Endodermal cell (in vitro differentiated cells): Measurements from ENCODE around the gene MYH14. TPM values are rescaled to one million over a fixed set of nuclear protein-coding genes. Genes with fewer than 3 reads are reported as not detected.

Experiments used
- DNase-seq: peaks from one replicate; pipeline ENCODE4 v3.0.0-alpha.2; 2017
- H3K27ac ChIP-seq: 2 replicates; pipeline ENCODE4 v1.5.1; 2013; ENCODE audit warnings: mild to moderate bottlenecking, low read depth, low read length, moderate library complexity
- H3K27me3 ChIP-seq: 2 replicates; pipeline ENCODE4 v1.6.1; 2013; ENCODE audit warnings: mild to moderate bottlenecking, low read length, moderate library complexity; ENCODE audit not compliant: insufficient read depth, control insufficient read depth, poor library complexity, severe bottlenecking
- H3K36me3 ChIP-seq: 2 replicates; pipeline ENCODE4 v1.7.0; 2013; ENCODE audit warnings: mild to moderate bottlenecking, low read length, moderate library complexity; ENCODE audit not compliant: control insufficient read depth, insufficient read depth
- H3K4me1 ChIP-seq: one replicate; pipeline ENCODE4 v1.7.0; 2013; ENCODE audit warnings: low read length; ENCODE audit not compliant: control insufficient read depth, insufficient read depth
- H3K4me3 ChIP-seq: 2 replicates; pipeline ENCODE4 v1.5.1; 2013; ENCODE audit warnings: mild to moderate bottlenecking, low read length, moderate library complexity
- H3K9ac ChIP-seq: 2 replicates; pipeline ENCODE4 v1.6.1; 2013; ENCODE audit warnings: mild to moderate bottlenecking, low read length, moderate library complexity; ENCODE audit not compliant: poor library complexity, severe bottlenecking; ENCODE audit errors: extremely low read depth
- H3K9me3 ChIP-seq: 2 replicates; pipeline ENCODE4 v1.6.1; 2013; ENCODE audit warnings: mild to moderate bottlenecking, low read length, moderate library complexity; ENCODE audit not compliant: control insufficient read depth
- H3K27ac Mint-ChIP-seq: 2 replicates; pipeline ENCODE4 v1.8.0; 2020; ENCODE audit warnings: mixed read lengths
- H3K27me3 Mint-ChIP-seq: 2 replicates; pipeline ENCODE4 v1.8.0; 2021; ENCODE audit warnings: mild to moderate bottlenecking, mixed read lengths; ENCODE audit not compliant: insufficient read depth
- H3K36me3 Mint-ChIP-seq: 2 replicates; pipeline ENCODE4 v1.8.0; 2020; ENCODE audit warnings: low read depth, mixed read lengths
- H3K4me1 Mint-ChIP-seq: 2 replicates; pipeline ENCODE4 v1.8.0; 2020; ENCODE audit warnings: mixed read lengths
- H3K4me3 Mint-ChIP-seq: 2 replicates; pipeline ENCODE4 v1.8.0; 2020; ENCODE audit warnings: mild to moderate bottlenecking, moderate library complexity, mixed read lengths
- H3K9me3 Mint-ChIP-seq: 2 replicates; pipeline ENCODE4 v1.8.0; 2020; ENCODE audit warnings: mild to moderate bottlenecking, mixed read lengths
- WGBS, 2 experiments: methylation state at CpG; one replicate each; pipeline versions ENCODE4 v1.1.5 to v1.1.7; 2013; ENCODE audit warnings: missing lambda C conversion rate in 2 of 2, mixed read lengths in 1 of 2; ENCODE audit not compliant: insufficient coverage in 1 of 2, insufficient read length in 1 of 2; 5-methylcytosine and 5-hydroxymethylcytosine counted together
- total RNA-seq, 2 donors: library from RNA; stranded (reverse); fragmentation: NEBNext Ultra II Directional in 1 of 2; extraction: Animal tissue kit (Norgen Biotek cat#: 25700) in 1 of 2; gene quantifications; 2 replicates in 1 of 2; 3 replicates in 1 of 2; pipeline ENCODE4 v1.2.1, GENCODE V29; 2021
- TF ChIP-seq, protein P1 (sequence below): fragments of 200-600 bp; sonication (generic); conservative IDR thresholded peaks from 2 replicates; pipeline ENCODE4 v1.5.0; 2021; ENCODE audit warnings: antibody characterized with exemption, mild to moderate bottlenecking

The MYH14 gene
- total RNA-seq, 2 donors from 2014 or later = 12.8 to 16.7 TPM

GRCh38 chr19:50173127-50173526, 30.3 kb upstream of the MYH14 start:
- H3K4me1 ChIP-seq = no peaks in the 10 kb centered on the region
- Mint-ChIP-seq H3K36me3 (no peaks in the 10 kb centered on the region), H3K27ac (no peak overlapping the region), H3K4me3 (no peak overlapping the region), H3K27me3 (no peaks in the 10 kb centered on the region), H3K9me3 (peaks cover 14% of the 10 kb centered on the region), H3K4me1 (no peaks in the 10 kb centered on the region)
- no peak overlapping the region for H3K27ac ChIP-seq
- H3K9me3 ChIP-seq = peaks cover 31% of the 10 kb centered on the region
- H3K9ac ChIP-seq = no peak overlapping the region
- TF ChIP-seq, protein P1, sequence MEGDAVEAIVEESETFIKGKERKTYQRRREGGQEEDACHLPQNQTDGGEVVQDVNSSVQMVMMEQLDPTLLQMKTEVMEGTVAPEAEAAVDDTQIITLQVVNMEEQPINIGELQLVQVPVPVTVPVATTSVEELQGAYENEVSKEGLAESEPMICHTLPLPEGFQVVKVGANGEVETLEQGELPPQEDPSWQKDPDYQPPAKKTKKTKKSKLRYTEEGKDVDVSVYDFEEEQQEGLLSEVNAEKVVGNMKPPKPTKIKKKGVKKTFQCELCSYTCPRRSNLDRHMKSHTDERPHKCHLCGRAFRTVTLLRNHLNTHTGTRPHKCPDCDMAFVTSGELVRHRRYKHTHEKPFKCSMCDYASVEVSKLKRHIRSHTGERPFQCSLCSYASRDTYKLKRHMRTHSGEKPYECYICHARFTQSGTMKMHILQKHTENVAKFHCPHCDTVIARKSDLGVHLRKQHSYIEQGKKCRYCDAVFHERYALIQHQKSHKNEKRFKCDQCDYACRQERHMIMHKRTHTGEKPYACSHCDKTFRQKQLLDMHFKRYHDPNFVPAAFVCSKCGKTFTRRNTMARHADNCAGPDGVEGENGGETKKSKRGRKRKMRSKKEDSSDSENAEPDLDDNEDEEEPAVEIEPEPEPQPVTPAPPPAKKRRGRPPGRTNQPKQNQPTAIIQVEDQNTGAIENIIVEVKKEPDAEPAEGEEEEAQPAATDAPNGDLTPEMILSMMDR = no peak
- no peaks in the 10 kb centered on the region for H3K27me3 ChIP-seq
- no peak overlapping the region for H3K4me3 ChIP-seq
- no peak for DNase-seq
- 85 to 100% methylated on average over 1 to 8 of the region's 8 CpGs for WGBS, 2 experiments
- no peaks in the 10 kb centered on the region for H3K36me3 ChIP-seq

DNA sequence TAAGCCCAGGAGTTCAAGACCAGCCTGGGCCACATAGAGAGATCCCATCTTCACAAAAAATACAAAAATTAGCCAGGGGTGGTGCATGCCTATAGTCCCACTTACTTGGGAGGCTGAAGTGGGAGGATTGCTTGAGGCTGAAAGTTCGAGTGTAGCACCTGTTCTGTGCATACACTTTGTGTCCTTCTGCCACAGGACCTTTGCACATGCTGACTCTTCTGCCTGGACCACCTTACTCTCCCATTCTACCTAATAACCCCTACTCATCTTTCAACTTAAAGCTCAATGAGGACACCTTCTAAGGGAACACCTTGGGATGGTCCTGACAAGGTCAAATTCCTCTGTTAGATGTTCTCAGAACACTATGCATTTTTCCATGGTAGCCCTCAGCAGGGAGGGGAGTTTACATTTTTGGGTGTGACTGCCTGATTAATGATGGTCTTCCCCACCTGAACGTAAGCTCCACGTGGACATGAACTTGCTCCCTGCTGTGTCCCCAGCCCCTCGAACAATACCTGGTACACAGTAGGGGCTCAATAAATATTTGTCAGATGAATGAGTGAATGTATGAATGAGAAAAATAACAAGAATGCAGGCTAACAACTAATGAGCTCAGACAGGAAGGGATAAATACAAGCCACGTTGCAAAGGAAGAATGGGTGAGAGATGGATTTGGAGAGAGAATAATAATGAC, 29.2 kb upstream of the MYH14 start:
- Mint-ChIP-seq H3K4me1 (no peaks in the 10 kb centered on the region), H3K36me3 (no peaks in the 10 kb centered on the region), H3K4me3 (no peak overlapping the region), H3K27me3 (peaks cover 6% of the 10 kb centered on the region), H3K9me3 (peaks cover 17% of the 10 kb centered on the region), H3K27ac (no peak overlapping the region)
- 53 to 66% methylated on average over 3 to 5 of the region's 5 CpGs for WGBS, 2 experiments
- Histone ChIP-seq H3K4me3 (no peak overlapping the region), H3K9ac (no peak overlapping the region), H3K27me3 (no peaks in the 10 kb centered on the region), H3K36me3 (no peaks in the 10 kb centered on the region), H3K9me3 (peaks cover 37% of the 10 kb centered on the region), H3K4me1 (no peaks in the 10 kb centered on the region), H3K27ac (no peak overlapping the region)
- TF ChIP-seq, protein P1 = no peak
- DNase-seq = no peak

DNA sequence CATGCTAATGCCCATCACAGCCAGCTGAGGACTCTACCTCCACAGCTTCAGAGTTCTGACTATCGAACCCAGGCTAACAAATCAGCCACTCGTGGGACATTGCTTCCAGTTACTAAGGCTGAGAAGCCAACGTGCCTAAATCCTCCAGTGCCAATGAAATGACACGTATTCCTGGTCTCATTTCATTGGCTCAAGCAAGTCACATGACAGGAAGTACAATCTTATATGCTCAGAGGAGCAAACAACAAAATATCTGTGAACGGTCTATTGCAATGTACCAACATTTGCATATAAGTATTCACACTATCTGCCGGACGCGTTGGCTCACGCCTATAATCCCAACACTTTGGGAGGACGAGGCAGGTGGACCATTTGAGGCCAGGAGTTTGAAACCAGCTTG, 27.5 kb upstream of the MYH14 start:
- Histone ChIP-seq H3K27ac (no peak overlapping the region), H3K9ac (no peak overlapping the region), H3K4me3 (no peak overlapping the region), H3K36me3 (no peaks in the 10 kb centered on the region), H3K4me1 (no peaks in the 10 kb centered on the region), H3K9me3 (peaks cover 41% of the 10 kb centered on the region), H3K27me3 (no peaks in the 10 kb centered on the region)
- peaks cover 7% of the 10 kb centered on the region for H3K27me3 Mint-ChIP-seq
- H3K9me3 Mint-ChIP-seq = peaks cover 24% of the 10 kb centered on the region
- 25 to 71% methylated on average over 4 to 10 of the region's 10 CpGs for WGBS, 2 experiments
- DNase-seq = no peak
- no peak overlapping the region for H3K4me3 Mint-ChIP-seq
- H3K36me3 Mint-ChIP-seq = no peaks in the 10 kb centered on the region
- H3K27ac Mint-ChIP-seq = no peak overlapping the region
- H3K4me1 Mint-ChIP-seq = no peaks in the 10 kb centered on the region
- TF ChIP-seq, protein P1 = no peak
